HCT116 (cell line): Measurements from ENCODE around the gene PROM2. TPM values are rescaled to one million over a fixed set of nuclear protein-coding genes. Genes with fewer than 3 reads are reported as not detected.

ENCODE experiments used
- ATAC-seq: fragments of 200-7000 bp; cut with Tn5 transposase; 2 replicates; pipeline ENCODE4 v1.9.1; 2020; ENCODE audit warnings: mild to moderate bottlenecking, moderate library complexity
- BruUV-seq: library from RNA; stranded (reverse); fragments of 400-500 nt; replicated peaks from 2 replicates; lab custom pipeline; 2021; lab: Mats Ljungman, UMichigan
- CTCF ChIA-PET: fragments of 300-600 bp; sonication (Branson Sonifier 250); formaldehyde crosslinking; loops from one replicate; lab custom pipeline; 2021; ENCODE audit warnings: antibody characterized with exemption; lab: Charles Lee
- POLR2A ChIA-PET: fragments of 300-600, 350-600 bp; sonication (Branson Sonifier 250); formaldehyde crosslinking; loops from one replicate; lab custom pipeline; 2021; ENCODE audit warnings: antibody characterized with exemption; lab: Charles Lee
- RAD21 ChIA-PET, 2 experiments: fragments of 300-600 bp; sonication (Branson Sonifier 250); formaldehyde crosslinking; loops; one replicate each; lab custom pipeline; 2023; ENCODE audit warnings: low total read pairs in 2 of 2; ENCODE audit not compliant: uncharacterized antibody in 2 of 2, unreplicated experiment in 2 of 2, low non-redundant PET in 1 of 2; lab: Charles Lee
- DNase-seq: peaks from one replicate; pipeline ENCODE4 v3.0.0-alpha.2; 2010; ENCODE audit warnings: low read depth, low spot score
- H2AFZ ChIP-seq: fragments of 200-600 bp; shearing (Covaris generic), sonication (generic); 2 replicates; pipeline ENCODE4 v1.6.1; 2017; ENCODE audit warnings: low read depth, mixed run types, mixed read lengths, antibody characterized with exemption, low read length; ENCODE audit not compliant: poor library complexity, severe bottlenecking
- H3K27ac ChIP-seq: 2 replicates; pipeline ENCODE4 v1.5.1; 2012; ENCODE audit warnings: low read depth, low read length
- H3K27me3 ChIP-seq: fragments of 200-600 bp; sonication (generic); 2 replicates; pipeline ENCODE4 v1.6.1; 2016; ENCODE audit warnings: mixed run types, low read length, mixed read lengths; ENCODE audit not compliant: insufficient read depth
- H3K36me3 ChIP-seq, 2 experiments: fragments of 200-500 bp in 1 of 2; fragments of 200-600 bp in 1 of 2; sonication (Bioruptor generic) in 1 of 2; sonication (generic) in 1 of 2; 2 replicates each; pipeline versions ENCODE4 v1.5.1 to v1.6.1; 2014 to 2016; ENCODE audit warnings: low read length in 2 of 2, inconsistent platforms in 1 of 2, mixed read lengths in 1 of 2, mixed run types in 1 of 2; ENCODE audit not compliant: insufficient read depth in 2 of 2, control insufficient read depth in 1 of 2
- H3K4me1 ChIP-seq, 2 experiments: fragments of 200-600 bp in 1 of 2; sonication (generic) in 1 of 2; 2 replicates each; pipeline versions ENCODE4 v1.5.1 to v1.6.1; 2012 to 2017; ENCODE audit warnings: low read length in 2 of 2, inconsistent platforms in 1 of 2, mild to moderate bottlenecking in 1 of 2, mixed read lengths in 1 of 2, mixed run types in 1 of 2, moderate library complexity in 1 of 2; ENCODE audit not compliant: insufficient read depth in 2 of 2, control insufficient read depth in 1 of 2
- H3K4me2 ChIP-seq: fragments of 200-600 bp; sonication (generic); 2 replicates; pipeline ENCODE4 v1.6.1; 2017; ENCODE audit warnings: mixed run types, low read length, mixed read lengths
- H3K4me3 ChIP-seq, 2 experiments: fragments of 200-600 bp in 1 of 2; sonication (generic) in 1 of 2; replicated peaks in 1 of 2; 2 replicates each; pipeline ENCODE4 v1.5.1; 2011 to 2016; ENCODE audit warnings: low read length in 2 of 2, control low read depth in 1 of 2, low read depth in 1 of 2, mild to moderate bottlenecking in 1 of 2, mixed read lengths in 1 of 2, mixed run types in 1 of 2
- H3K79me2 ChIP-seq: fragments of 200-600 bp; sonication (generic); 2 replicates; pipeline ENCODE4 v1.6.1; 2017; ENCODE audit warnings: mild to moderate bottlenecking, mixed run types, low read length, moderate library complexity, mixed read lengths; ENCODE audit not compliant: insufficient read depth
- H3K9ac ChIP-seq: fragments of 200-600 bp; sonication (generic); 2 replicates; pipeline ENCODE4 v1.6.1; 2016; ENCODE audit warnings: low read length, mixed read lengths
- H3K9me2 ChIP-seq: fragments of 200-600 bp; sonication (generic), shearing (Covaris generic); 2 replicates; pipeline ENCODE4 v1.6.1; 2017; ENCODE audit warnings: mixed run types, mild to moderate bottlenecking, moderate library complexity; ENCODE audit not compliant: insufficient read depth
- H3K9me3 ChIP-seq, 2 experiments: fragments of 200-500 bp in 1 of 2; fragments of 200-600 bp in 1 of 2; sonication (Bioruptor generic) in 1 of 2; sonication (generic) in 1 of 2; 2 replicates each; pipeline ENCODE4 v1.6.1; 2014 to 2017; ENCODE audit warnings: low read length in 2 of 2, mixed read lengths in 2 of 2, inconsistent platforms in 1 of 2, low read depth in 1 of 2, mild to moderate bottlenecking in 1 of 2, mixed run types in 1 of 2, moderate library complexity in 1 of 2; ENCODE audit not compliant: control insufficient read depth in 1 of 2, insufficient read depth in 1 of 2
- H4K20me1 ChIP-seq: fragments of 200-600 bp; sonication (generic), shearing (Covaris generic); 2 replicates; pipeline ENCODE4 v1.6.1; 2017; ENCODE audit warnings: mixed run types, mild to moderate bottlenecking, moderate library complexity; ENCODE audit not compliant: insufficient read depth
- ATF3 ChIP-seq: IDR thresholded peaks from 2 replicates; pipeline ENCODE4 v1.6.1; 2012
- CEBPB ChIP-seq: IDR thresholded peaks from 2 replicates; pipeline ENCODE4 v1.6.1; 2012; ENCODE audit warnings: low read depth
- CTCF ChIP-seq, 3 experiments: fragments of 200-600 bp in 1 of 3; sonication (generic) in 1 of 3; IDR thresholded peaks in 2 of 3; conservative IDR thresholded peaks in 1 of 3; 2 replicates each; pipeline ENCODE4 v1.5.1; 2012 to 2017; ENCODE audit warnings: low read depth in 2 of 3, low read length in 2 of 3, antibody characterized with exemption in 1 of 3, borderline replicate concordance in 1 of 3, control low read depth in 1 of 3, mild to moderate bottlenecking in 1 of 3, mixed read lengths in 1 of 3, mixed run types in 1 of 3, moderate library complexity in 1 of 3; ENCODE audit not compliant: insufficient read depth in 1 of 3
- ELF1 ChIP-seq: IDR thresholded peaks from 2 replicates; pipeline ENCODE4 v1.6.1; 2012; ENCODE audit warnings: low read depth, borderline replicate concordance
- EZH2 ChIP-seq: fragments of 200-600 bp; sonication (generic); IDR thresholded peaks from 2 replicates; pipeline ENCODE4 v1.6.1; 2017; ENCODE audit warnings: antibody characterized with exemption, mixed run types
- FOSL1 ChIP-seq: IDR thresholded peaks from 2 replicates; pipeline ENCODE4 v1.6.1; 2012; ENCODE audit warnings: low read depth
- JUND ChIP-seq: IDR thresholded peaks from 2 replicates; pipeline ENCODE4 v1.6.1; 2012
- POLR2A ChIP-seq: IDR thresholded peaks from 2 replicates; pipeline ENCODE4 v1.7.0; 2011; ENCODE audit warnings: borderline replicate concordance; ENCODE audit not compliant: insufficient read depth, insufficient read length; ENCODE audit errors: extremely low read depth
- RAD21 ChIP-seq: IDR thresholded peaks from 2 replicates; pipeline ENCODE4 v1.6.1; 2012; ENCODE audit warnings: low read depth, mild to moderate bottlenecking
- SRF ChIP-seq: IDR thresholded peaks from 2 replicates; pipeline ENCODE4 v1.6.1; 2012; ENCODE audit warnings: low read depth
- TCF7L2 ChIP-seq: IDR thresholded peaks from 2 replicates; pipeline ENCODE4 v1.7.0; 2011; ENCODE audit warnings: borderline replicate concordance, inconsistent platforms; ENCODE audit not compliant: insufficient read depth, insufficient read length; ENCODE audit errors: extremely low read depth
- YY1 ChIP-seq: IDR thresholded peaks from 2 replicates; pipeline ENCODE4 v1.6.1; 2011; ENCODE audit warnings: low read length, low read depth, moderate library complexity, mild to moderate bottlenecking; ENCODE audit not compliant: insufficient replicate concordance; ENCODE audit errors: extremely low read depth
- ZBTB33 ChIP-seq: IDR thresholded peaks from 2 replicates; pipeline ENCODE4 v1.6.1; 2011; ENCODE audit warnings: mild to moderate bottlenecking, low read length, moderate library complexity; ENCODE audit not compliant: insufficient replicate concordance; ENCODE audit errors: extremely low read depth
- ZFX ChIP-seq: fragments of 450-650 bp; IDR thresholded peaks from 2 replicates; pipeline ENCODE4 v1.6.1; 2017
- intact Hi-C: fragments of 100-400 bp; cut with micrococcal nuclease; formaldehyde crosslinking; loops from 2 replicates; pipeline ENCODE4 v1.10.0; 2022
- total RNA-seq: library from RNA; stranded (reverse); gene quantifications from one replicate; pipeline ENCODE4 v1.2.1, GENCODE V29; 2021; ENCODE audit not compliant: unreplicated experiment

PROM2 gene
- total RNA-seq, 1 experiment from 2014 or later, result 11.9 TPM

GRCh38 chr2:95336406-95336805 lies 62.2 kb downstream of the PROM2 start:
- Histone ChIP-seq H3K27ac (no peak overlapping the region), H3K9me2 (no peaks in the 10 kb centered on the region), H3K36me3 (no peaks in the 10 kb centered on the region), H3K27me3 (no peaks in the 10 kb centered on the region), H4K20me1 (no peaks in the 10 kb centered on the region), H3K4me1 (peaks cover 11 to 17% of the 10 kb centered on the region in 2 experiments; a peak in 3 of 4 replicates), H3K4me2 (no peak overlapping the region), H2AFZ (no peak overlapping the region), H3K79me2 (no peaks in the 10 kb centered on the region), H3K4me3 (no peak overlapping the region), H3K9ac (no peak overlapping the region), H3K9me3 (no peaks in the 10 kb centered on the region)
- no TSS peak for BruUV-seq
- ChIA-PET POLR2A (no interaction called here), CTCF (interaction anchor here (1.3 kb wide), 1 partner anchor 9 kb away, joined by 3 read pairs; no protein-coding TSS in a partner anchor), RAD21 (no interaction called here)
- ATAC-seq (no peak), DNase-seq (no peak)
- no peak for TF ChIP-seq FOSL1
- no peak for TF ChIP-seq RAD21
- TF ChIP-seq ZFX, result no peak
- TF ChIP-seq ZBTB33, result no peak
- TF ChIP-seq POLR2A, result no peak
- TF ChIP-seq ELF1, result no peak
- TF ChIP-seq ATF3, result no peak
- no peak for TF ChIP-seq YY1
- intact Hi-C loops, result no loop called here

GRCh38 chr2:95337829-95338228 lies 63.6 kb downstream of the PROM2 start:
- ATAC-seq, result no peak
- Histone ChIP-seq H3K9me2 (no peaks in the 10 kb centered on the region), H2AFZ (no peak overlapping the region), H3K4me2 (no peak overlapping the region), H3K27me3 (no peaks in the 10 kb centered on the region), H3K9ac (no peak overlapping the region), H3K79me2 (no peaks in the 10 kb centered on the region), H3K9me3 (no peaks in the 10 kb centered on the region), H4K20me1 (no peaks in the 10 kb centered on the region), H3K36me3 (no peaks in the 10 kb centered on the region), H3K4me1 (peaks cover 11 to 17% of the 10 kb centered on the region in 2 experiments; a peak in 3 of 4 replicates), H3K27ac (no peak overlapping the region), H3K4me3 (no peak overlapping the region)
- DNase-seq, result no peak
- CTCF ChIA-PET, result no interaction called here
- intact Hi-C loops, result no loop called here
- RAD21 ChIA-PET, result no interaction called here
- BruUV-seq, result no TSS peak
- POLR2A ChIA-PET, result no interaction called here
- no peak for TF ChIP-seq EZH2
- TF ChIP-seq TCF7L2, result no peak
- no peak for TF ChIP-seq CEBPB
- no peak for TF ChIP-seq ATF3
- no peak for TF ChIP-seq CTCF (IDR thresholded peaks at IDR 0.05 in 2 of 3, conservative IDR thresholded peaks at IDR 0.05 in 1 of 3; ENCODE audit: borderline replicate concordance in 1 of 3, insufficient read depth in 1 of 3, low read depth in 2 of 3, low read length in 2 of 3)
- no peak for TF ChIP-seq SRF
- TF ChIP-seq FOSL1, result no peak
- TF ChIP-seq JUND, result no peak
